ENCODE measurements around the gene ME3. TPM values are rescaled to one million over a fixed set of nuclear protein-coding genes. Genes with fewer than 3 reads are reported as not detected.

The ME3 gene
- total RNA-seq, 2 experiments from 2014 or later, result 0.66 to 1.0 TPM

- DNase-seq, result no peak
- POLR2A ChIA-PET, result no interaction called here
- Mint-ChIP-seq H3K4me1 (ENCODE audit: low read depth) (peaks cover 7% of the 10 kb centered on the region), H3K27ac (no peak overlapping the region), H3K4me3 (no peak overlapping the region), H3K9me3 (ENCODE audit: insufficient read depth) (no peaks in the 10 kb centered on the region), H3K27me3 (ENCODE audit: low read depth) (no peaks in the 10 kb centered on the region), H3K36me3 (ENCODE audit: low read depth) (no peaks in the 10 kb centered on the region)
- ATAC-seq, result no peak
- CTCF ChIA-PET, result interaction anchor here (1.2 kb wide), 1 partner anchor 10 kb away, joined by 4 read pairs; no protein-coding TSS in a partner anchor
Observed at GRCh38 chr11:86397351-86397750, 275.1 kb downstream of the ME3 start.

DNA sequence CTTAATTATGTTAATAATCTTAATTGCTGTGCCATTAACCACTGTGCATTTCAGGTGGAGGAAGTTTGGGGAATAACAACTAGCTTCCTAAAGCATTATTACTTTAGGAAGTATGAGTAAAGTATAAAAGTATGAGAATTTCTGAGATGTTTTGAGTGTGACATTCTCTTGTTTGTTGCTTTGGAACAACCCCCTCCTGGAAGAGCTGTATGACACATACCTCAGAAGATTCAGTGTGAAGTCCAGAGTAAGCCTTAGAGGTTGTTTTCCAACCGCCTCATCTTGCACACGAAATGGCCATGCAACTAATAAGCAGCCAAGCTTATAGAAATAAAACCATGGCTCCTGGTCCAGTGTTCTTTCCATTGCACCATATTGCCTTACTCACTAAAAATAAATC, 276.0 kb downstream of the ME3 start:
- H3K4me1 Mint-ChIP-seq (ENCODE audit: low read depth), result peaks cover 7% of the 10 kb centered on the region
- H3K27ac Mint-ChIP-seq, result no peak overlapping the region
- ATAC-seq (no peak), DNase-seq (no peak)
- ChIA-PET CTCF (no interaction called here), POLR2A (no interaction called here)
- H3K9me3 Mint-ChIP-seq (ENCODE audit: insufficient read depth), result no peaks in the 10 kb centered on the region
- H3K4me3 Mint-ChIP-seq, result no peak overlapping the region
- H3K36me3 Mint-ChIP-seq (ENCODE audit: low read depth), result no peaks in the 10 kb centered on the region
- H3K27me3 Mint-ChIP-seq (ENCODE audit: low read depth), result no peaks in the 10 kb centered on the region

GRCh38 chr11:86395061-86395551, 277.3 kb downstream of the ME3 start:
- ATAC-seq (no peak), DNase-seq (no peak)
- Mint-ChIP-seq H3K4me3 (no peak overlapping the region), H3K9me3 (ENCODE audit: insufficient read depth) (no peaks in the 10 kb centered on the region), H3K4me1 (ENCODE audit: low read depth) (peaks cover 7% of the 10 kb centered on the region), H3K27ac (no peak overlapping the region), H3K27me3 (ENCODE audit: low read depth) (no peaks in the 10 kb centered on the region), H3K36me3 (ENCODE audit: low read depth) (no peaks in the 10 kb centered on the region)
- POLR2A ChIA-PET, result no interaction called here
- CTCF ChIA-PET, result interaction anchor here (0.6 kb wide), 1 partner anchor 286 kb away, joined by 3 read pairs; no protein-coding TSS in a partner anchor

Other genes starting within 250 kb of the ME3 start
- gene PRSS23, start 127.9 kb upstream of the ME3 start, total RNA-seq, result under 1 TPM in 1 of 2 experiments, not detected in 1; 0.16 TPM